Activated naive CD8-positive, alpha-beta T cell treated with anti-CD3 and anti-CD28 coated beads, Interleukin-2, amount 50 U/mL, for 24 hours (primary cell): ENCODE data around the gene CTNNAL1.

Experiments used
- ATAC-seq: fragments of 150-1000 bp; cut with Tn5 transposase; one replicate; pipeline ENCODE4 v1.10.0; 2021
- DNase-seq: peaks from one replicate; pipeline ENCODE4 v3.0.0; 2021
- H3K27ac Mint-ChIP-seq: one replicate; pipeline ENCODE4 v1.8.0; 2021; ENCODE audit warnings: mild to moderate bottlenecking, mixed read lengths
- H3K27me3 Mint-ChIP-seq: one replicate; pipeline ENCODE4 v1.8.0; 2021; ENCODE audit warnings: mixed read lengths
- H3K36me3 Mint-ChIP-seq: one replicate; pipeline ENCODE4 v1.8.0; 2021; ENCODE audit warnings: low read depth, mixed read lengths
- H3K4me1 Mint-ChIP-seq: one replicate; pipeline ENCODE4 v1.8.0; 2021; ENCODE audit warnings: mixed read lengths
- H3K4me3 Mint-ChIP-seq: one replicate; pipeline ENCODE4 v1.8.0; 2021; ENCODE audit warnings: mild to moderate bottlenecking, moderate library complexity, mixed read lengths
- H3K9me3 Mint-ChIP-seq: one replicate; pipeline ENCODE4 v1.8.0; 2021; ENCODE audit warnings: mixed read lengths

Gene CTNNAL1

DNA sequence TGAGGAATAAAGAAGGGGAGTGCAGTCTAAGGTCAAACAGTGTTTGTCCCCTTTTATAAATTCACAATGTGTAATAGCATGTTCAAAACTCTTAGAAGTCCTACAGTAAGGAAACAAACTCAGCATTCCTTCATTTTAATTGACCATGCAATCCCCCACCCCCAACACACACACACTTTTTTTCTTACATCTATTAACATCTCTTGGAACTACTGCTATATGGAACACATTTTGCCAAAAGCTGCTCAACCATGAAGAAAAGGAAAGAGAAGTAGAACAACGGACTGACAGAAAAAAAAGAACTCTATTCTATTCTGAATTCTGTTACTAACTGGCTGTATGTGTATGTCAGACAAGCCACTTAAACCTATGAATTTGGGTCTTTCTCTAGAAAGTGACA is 2.8 kb upstream of the CTNNAL1 start:
- H3K9me3 Mint-ChIP-seq = no peaks in the 10 kb centered on the region
- peaks cover 21% of the 10 kb centered on the region for H3K4me1 Mint-ChIP-seq
- no peak overlapping the region for H3K27ac Mint-ChIP-seq
- peaks cover 15% of the 10 kb centered on the region for H3K36me3 Mint-ChIP-seq
- no peak overlapping the region for H3K4me3 Mint-ChIP-seq
- DNase-seq = no peak
- no peak for ATAC-seq
- peaks cover 2% of the 10 kb centered on the region for H3K27me3 Mint-ChIP-seq

DNA sequence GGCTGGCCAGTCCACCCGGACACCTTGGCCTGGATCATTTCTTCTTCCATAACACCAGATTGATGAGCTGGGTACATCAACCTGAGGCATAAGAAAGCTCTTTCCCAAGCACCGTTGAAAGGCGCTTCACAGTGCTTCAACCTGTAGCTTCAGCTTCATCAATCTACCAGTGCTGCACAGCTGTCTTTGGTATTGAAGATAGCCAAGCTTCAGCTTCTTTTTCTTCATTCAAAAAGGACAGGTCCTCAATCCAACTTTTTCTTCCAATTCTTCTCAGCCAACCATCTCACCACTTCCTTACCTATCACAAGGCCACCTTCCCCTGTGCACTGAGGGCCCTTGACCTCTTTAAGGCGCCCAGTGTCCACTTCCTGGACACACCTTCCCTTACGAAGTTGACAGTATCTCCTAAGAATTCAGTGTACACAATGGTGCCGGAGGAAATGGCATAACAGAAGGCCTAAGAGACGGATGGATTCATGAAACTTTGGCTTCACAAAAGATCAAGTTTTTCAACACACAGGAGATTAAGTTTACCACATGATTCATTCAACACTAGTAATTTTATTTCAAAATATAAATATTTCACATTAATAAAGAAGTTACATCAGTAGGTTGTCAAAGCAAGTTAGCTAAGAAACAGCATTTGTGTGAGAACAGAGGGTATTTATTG is 1.4 kb upstream of the CTNNAL1 start:
- no peak for ATAC-seq
- Mint-ChIP-seq H3K27ac (no peak overlapping the region), H3K4me3 (peak overlapping the region; percentile 20), H3K27me3 (peaks cover 2% of the 10 kb centered on the region), H3K9me3 (no peaks in the 10 kb centered on the region), H3K4me1 (peaks cover 31% of the 10 kb centered on the region), H3K36me3 (peaks cover 8% of the 10 kb centered on the region)
- no peak for DNase-seq

DNA sequence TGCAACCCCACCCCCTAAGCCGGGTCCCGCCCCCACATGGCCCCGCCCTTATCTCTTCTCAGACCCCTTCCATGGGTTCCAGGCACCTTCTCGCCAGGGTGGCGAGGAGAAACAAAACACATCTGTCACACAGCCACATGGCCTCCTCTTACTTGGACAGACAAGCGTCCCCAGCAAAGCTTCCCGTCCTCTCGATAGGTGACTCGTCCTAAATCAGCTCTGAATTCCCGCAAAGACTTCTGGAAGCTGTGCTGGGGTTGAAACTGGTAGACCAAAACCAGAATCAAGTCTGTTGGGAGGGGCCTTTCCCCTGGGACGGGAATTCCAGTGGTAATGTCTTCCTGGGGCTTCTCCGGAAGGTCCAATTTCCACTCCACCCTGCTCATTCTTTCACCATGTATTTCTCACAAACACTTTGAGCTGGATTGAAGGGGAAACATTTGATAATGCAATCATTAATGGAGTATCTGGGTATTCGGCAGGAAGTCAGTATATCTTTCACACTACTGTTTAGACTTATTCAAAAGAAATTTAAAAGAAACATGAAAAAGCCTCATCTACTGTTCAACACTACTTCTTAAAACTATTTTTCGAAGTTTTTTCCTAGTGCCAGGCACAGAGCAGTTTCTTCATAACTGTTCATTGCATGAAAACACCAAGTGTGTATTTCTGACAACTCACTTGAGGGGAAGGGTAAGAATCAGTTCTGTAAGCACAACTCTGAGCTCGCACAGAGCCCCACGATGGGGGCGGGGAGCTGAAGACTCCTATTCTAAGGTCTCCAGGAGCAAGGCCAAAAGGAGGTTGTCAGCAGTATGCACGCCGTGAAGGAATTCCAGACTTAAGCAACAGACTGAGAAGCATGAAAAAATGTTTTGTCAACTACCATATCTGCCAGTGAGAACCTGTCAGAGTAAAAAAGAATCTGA is 644 bp upstream of the CTNNAL1 start:
- Mint-ChIP-seq H3K4me1 (peaks cover 31% of the 10 kb centered on the region), H3K36me3 (peaks cover under 1% of the 10 kb centered on the region), H3K4me3 (peak overlapping the region; percentile 73), H3K27me3 (peaks cover 5% of the 10 kb centered on the region), H3K9me3 (no peaks in the 10 kb centered on the region), H3K27ac (peak overlapping the region; percentile 68)
- ATAC-seq = no peak
- DNase-seq = no peak

DNA sequence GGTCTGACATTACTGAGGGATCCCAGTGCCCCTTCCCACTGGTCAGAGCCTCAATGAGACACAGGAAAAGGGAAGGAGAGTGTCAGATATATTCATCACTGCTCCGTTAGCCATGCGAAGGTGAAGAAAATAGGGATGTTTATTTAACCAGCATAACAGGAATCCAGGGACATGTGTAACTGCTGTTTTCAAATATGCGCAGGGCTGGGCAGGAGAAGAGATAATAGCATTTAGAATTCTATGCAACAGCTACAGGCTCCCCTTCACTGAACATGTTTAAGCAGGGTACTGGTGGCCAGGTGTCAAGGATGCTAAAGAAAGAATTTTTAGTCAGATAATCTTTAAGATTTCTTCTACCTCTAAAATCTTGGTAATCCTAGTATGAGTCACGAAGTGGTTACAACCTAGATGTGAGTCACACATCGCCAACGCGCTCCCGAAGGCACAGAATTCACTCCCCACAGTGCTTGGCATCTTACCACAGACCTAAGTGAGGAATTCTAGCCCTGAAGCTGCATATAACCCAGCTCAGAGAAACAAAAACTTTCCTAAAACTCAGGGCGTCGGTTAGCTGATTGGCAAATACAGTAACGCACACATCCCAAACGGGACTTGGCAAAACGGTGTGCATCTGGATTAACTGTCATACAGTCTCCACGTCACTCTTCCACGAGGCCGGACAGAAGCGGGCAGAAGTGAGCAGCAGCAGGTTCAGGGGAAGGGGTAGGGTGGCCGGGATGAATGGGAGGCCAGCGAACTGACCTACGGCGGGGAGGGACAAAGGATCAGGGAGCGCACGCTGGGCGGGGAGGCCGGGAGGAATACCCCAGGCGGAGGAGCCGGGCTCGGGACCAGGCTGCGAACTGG is 1.1 kb downstream of the CTNNAL1 start:
- H3K9me3 Mint-ChIP-seq = no peaks in the 10 kb centered on the region
- H3K27ac Mint-ChIP-seq = peak overlapping the region; percentile 97
- ATAC-seq = peak; percentile 57
- DNase-seq = peak; percentile 50
- H3K27me3 Mint-ChIP-seq = peaks cover 5% of the 10 kb centered on the region
- H3K4me1 Mint-ChIP-seq = peaks cover 31% of the 10 kb centered on the region
- H3K4me3 Mint-ChIP-seq = peak overlapping the region; percentile 98
- H3K36me3 Mint-ChIP-seq = no peaks in the 10 kb centered on the region

DNA sequence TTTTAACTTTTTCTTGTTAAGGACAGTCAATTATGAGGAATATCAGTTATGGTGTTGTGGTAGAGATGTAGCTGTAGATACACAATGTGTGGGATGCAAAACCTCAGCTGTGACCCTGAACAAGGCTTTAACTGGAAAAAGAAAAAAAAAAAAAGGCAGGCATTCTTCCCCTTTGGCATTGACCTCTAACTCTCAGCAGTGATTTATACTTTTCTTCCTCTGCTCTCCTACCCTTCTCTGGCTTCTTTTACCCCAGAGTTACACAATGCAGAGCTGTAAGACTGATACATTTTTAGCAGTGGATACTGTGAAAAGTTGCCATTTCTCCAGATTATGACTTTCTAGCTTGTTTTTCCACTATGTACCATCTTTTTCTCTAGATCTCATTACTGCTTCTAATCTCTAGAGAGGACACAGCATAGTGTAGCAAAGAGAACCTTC is 2.0 kb downstream of the CTNNAL1 start:
- H3K27ac Mint-ChIP-seq = no peak overlapping the region
- peaks cover 5% of the 10 kb centered on the region for H3K27me3 Mint-ChIP-seq
- ATAC-seq (no peak), DNase-seq (no peak)
- H3K4me1 Mint-ChIP-seq = peaks cover 31% of the 10 kb centered on the region
- no peak overlapping the region for H3K4me3 Mint-ChIP-seq
- H3K9me3 Mint-ChIP-seq = no peaks in the 10 kb centered on the region
- H3K36me3 Mint-ChIP-seq = no peaks in the 10 kb centered on the region

DNA sequence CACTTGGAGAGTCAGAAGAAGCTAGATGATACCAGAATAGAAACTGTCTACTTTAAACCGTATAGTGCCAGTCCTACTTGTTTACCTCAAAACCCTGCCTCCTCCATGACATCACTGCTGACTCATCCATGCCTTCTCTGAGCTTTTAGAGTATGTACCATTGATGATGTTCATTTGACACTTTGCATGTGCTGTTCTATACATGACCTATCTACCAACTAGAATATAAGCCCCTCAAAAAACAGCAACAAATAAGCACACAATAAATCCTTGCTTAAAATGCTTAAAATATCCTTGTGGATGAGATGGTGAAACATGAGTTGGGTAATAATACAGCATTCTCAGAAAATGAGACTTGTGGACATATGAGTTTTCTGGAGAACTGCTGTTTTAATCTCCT is 2.6 kb downstream of the CTNNAL1 start:
- H3K4me3 Mint-ChIP-seq = no peak overlapping the region
- ATAC-seq (peak; percentile 33), DNase-seq (peak; percentile 58)
- peak overlapping the region; percentile 53 for H3K27ac Mint-ChIP-seq
- H3K4me1 Mint-ChIP-seq = peaks cover 31% of the 10 kb centered on the region
- H3K9me3 Mint-ChIP-seq = no peaks in the 10 kb centered on the region
- peaks cover 5% of the 10 kb centered on the region for H3K27me3 Mint-ChIP-seq
- no peaks in the 10 kb centered on the region for H3K36me3 Mint-ChIP-seq

DNA sequence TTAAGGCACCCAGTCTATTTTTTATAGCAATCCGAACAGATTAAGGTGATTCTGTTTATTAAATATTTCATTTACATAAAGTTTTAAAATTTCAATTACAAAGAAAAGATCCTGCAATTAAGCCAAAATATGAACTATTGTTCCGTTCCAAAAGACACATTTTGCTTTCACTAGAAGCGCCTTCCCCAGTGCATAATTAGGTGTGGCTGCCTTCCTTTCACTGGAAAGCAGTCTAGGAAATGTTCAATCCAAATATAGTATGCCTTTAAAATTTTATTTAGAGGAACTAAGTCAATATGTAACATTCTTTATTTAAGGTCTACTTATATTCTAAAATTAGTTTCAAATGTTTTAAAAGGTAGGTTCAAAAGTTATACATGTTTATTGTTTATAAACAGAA is 7.6 kb downstream of the CTNNAL1 start:
- Mint-ChIP-seq H3K27me3 (peaks cover 3% of the 10 kb centered on the region), H3K4me3 (no peak overlapping the region), H3K27ac (no peak overlapping the region), H3K4me1 (peaks cover 10% of the 10 kb centered on the region), H3K36me3 (peaks cover 11% of the 10 kb centered on the region), H3K9me3 (peaks cover 9% of the 10 kb centered on the region)
- ATAC-seq = no peak
- no peak for DNase-seq

DNA sequence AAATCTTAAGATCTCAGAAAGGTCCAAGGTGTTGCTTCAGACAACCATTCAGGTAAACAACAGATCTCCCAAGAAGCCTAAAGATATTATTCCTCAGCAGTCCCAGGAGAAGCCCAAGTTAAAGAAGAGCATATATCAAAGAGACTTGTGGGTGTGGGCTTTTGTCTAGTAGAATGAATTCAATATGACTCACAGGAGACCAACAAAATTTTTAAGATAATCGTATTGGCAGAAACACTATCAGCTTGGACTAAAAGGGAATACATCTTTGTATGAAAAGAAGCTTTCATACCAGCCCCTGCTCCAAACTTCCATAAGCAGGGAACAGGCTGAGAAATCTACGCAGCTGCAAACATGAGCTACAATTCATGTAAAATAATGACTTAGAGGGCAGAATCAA is 10.2 kb downstream of the CTNNAL1 start:
- H3K4me3 Mint-ChIP-seq = no peak overlapping the region
- ATAC-seq = no peak
- no peaks in the 10 kb centered on the region for H3K27me3 Mint-ChIP-seq
- H3K36me3 Mint-ChIP-seq = peaks cover 11% of the 10 kb centered on the region
- H3K9me3 Mint-ChIP-seq = peaks cover 9% of the 10 kb centered on the region
- H3K27ac Mint-ChIP-seq = no peak overlapping the region
- H3K4me1 Mint-ChIP-seq = peaks cover 7% of the 10 kb centered on the region
- no peak for DNase-seq

DNA sequence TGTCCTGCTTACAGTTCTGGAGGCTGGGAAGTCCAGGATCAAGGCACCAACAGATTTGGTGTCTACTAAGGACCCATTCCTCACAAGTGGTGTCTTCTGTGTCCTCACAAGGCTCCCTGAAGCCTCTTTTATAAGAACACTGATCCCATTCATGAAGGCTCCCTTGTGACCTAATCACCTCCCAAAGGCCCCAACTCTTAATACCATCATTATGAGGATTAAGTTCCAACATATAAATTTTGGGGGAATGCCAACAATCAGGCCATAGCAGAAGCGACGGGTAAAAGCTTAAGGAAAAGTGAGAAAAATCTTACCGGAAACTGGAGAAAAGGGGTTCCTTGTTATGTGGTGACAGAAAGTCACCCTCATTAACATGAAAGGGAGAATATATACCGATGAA is 11.2 kb downstream of the CTNNAL1 start:
- peaks cover 11% of the 10 kb centered on the region for H3K36me3 Mint-ChIP-seq
- no peak overlapping the region for H3K27ac Mint-ChIP-seq
- DNase-seq (no peak), ATAC-seq (no peak)
- H3K27me3 Mint-ChIP-seq = no peaks in the 10 kb centered on the region
- H3K4me1 Mint-ChIP-seq = peaks cover 7% of the 10 kb centered on the region
- peaks cover 9% of the 10 kb centered on the region for H3K9me3 Mint-ChIP-seq
- H3K4me3 Mint-ChIP-seq = no peak overlapping the region

DNA sequence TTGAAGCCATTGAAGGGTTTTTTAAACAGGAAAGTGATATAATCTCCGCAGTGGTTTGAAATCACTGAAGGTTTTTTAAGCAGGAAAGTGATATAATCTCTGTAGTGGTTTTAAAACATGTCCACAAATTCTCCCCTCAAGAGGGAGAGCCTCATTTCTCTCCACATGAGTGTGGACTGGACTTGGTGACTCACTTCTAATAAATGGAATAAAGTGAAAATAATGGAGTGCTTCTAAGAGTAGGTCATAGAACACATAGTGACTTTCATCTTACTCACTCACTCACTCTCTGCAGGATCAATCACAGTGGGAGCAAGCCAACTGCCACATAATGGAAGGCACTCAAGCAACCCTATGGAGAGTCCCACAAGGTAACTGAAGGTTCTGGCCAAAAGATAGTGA is 12.0 kb downstream of the CTNNAL1 start:
- DNase-seq (no peak), ATAC-seq (peak; percentile 54)
- Mint-ChIP-seq H3K27ac (no peak overlapping the region), H3K4me3 (no peak overlapping the region), H3K36me3 (peaks cover 11% of the 10 kb centered on the region), H3K9me3 (peaks cover 9% of the 10 kb centered on the region), H3K27me3 (no peaks in the 10 kb centered on the region), H3K4me1 (peaks cover 7% of the 10 kb centered on the region)

DNA sequence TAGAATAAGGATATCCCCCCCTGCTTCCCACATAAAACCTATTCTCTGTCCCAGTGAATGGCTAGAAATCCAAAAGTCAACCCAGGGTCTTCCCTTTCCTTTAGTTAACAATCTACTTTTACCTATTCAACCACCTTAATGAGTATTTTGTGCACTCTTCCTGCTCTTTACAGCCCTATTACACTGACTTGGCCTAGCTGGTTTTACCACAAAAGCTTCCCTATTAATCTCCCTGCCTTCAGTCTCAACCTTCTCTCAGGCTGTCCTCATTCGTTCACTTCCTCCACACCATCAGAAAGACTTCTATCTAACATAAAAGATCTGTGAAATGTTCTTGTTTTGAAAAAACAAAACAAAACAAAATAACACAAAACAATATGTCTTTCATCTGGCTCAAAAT is 16.2 kb downstream of the CTNNAL1 start:
- Mint-ChIP-seq H3K36me3 (peaks cover under 1% of the 10 kb centered on the region), H3K27me3 (no peaks in the 10 kb centered on the region), H3K27ac (no peak overlapping the region), H3K4me3 (no peak overlapping the region), H3K4me1 (peaks cover 14% of the 10 kb centered on the region), H3K9me3 (peaks cover under 1% of the 10 kb centered on the region)
- DNase-seq (no peak), ATAC-seq (no peak)

DNA sequence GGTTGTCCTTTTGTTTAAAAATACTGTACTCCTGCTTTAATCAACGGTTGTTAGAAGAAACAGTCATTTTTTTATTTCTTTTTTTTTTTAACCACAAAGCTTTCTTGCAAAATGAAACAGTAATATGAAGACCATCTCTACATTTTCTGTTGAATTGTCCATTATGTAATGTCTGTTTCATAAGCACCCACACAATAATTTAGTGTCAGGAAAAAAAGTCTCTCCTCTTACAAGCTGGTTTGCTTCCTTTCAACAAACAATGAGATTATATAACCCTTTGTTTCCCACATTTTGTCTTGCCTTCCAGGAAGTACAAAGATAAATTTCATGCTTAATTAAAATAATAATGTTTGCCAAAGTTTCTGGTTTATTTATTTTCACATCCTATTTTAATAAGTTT is 16.7 kb downstream of the CTNNAL1 start:
- Mint-ChIP-seq H3K36me3 (no peaks in the 10 kb centered on the region), H3K27me3 (no peaks in the 10 kb centered on the region), H3K4me1 (peaks cover 14% of the 10 kb centered on the region), H3K9me3 (no peaks in the 10 kb centered on the region), H3K4me3 (no peak overlapping the region), H3K27ac (no peak overlapping the region)
- DNase-seq (no peak), ATAC-seq (no peak)

DNA sequence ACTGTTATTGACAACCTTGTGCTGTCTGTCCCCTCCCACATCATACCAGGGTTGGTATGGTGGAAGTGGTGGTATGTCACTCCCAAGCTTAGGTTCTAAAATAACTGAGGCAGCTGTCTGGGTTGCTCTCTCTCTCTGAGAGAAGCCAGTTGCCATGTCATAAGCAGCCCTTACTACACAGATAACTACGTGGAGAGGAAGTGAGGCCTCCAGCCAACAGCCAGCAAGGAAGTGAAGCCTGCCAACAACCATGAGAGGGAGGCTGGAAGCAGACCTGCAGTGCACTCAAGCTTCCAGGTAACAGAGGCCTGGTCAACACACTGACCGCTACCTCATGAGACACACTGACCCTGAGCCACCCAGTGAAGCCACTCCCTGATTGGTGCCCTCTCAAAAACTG is 18.6 kb downstream of the CTNNAL1 start:
- Mint-ChIP-seq H3K4me3 (no peak overlapping the region), H3K27ac (no peak overlapping the region), H3K9me3 (no peaks in the 10 kb centered on the region), H3K27me3 (no peaks in the 10 kb centered on the region), H3K36me3 (peaks cover 1% of the 10 kb centered on the region), H3K4me1 (peaks cover 8% of the 10 kb centered on the region)
- ATAC-seq (no peak), DNase-seq (no peak)

DNA sequence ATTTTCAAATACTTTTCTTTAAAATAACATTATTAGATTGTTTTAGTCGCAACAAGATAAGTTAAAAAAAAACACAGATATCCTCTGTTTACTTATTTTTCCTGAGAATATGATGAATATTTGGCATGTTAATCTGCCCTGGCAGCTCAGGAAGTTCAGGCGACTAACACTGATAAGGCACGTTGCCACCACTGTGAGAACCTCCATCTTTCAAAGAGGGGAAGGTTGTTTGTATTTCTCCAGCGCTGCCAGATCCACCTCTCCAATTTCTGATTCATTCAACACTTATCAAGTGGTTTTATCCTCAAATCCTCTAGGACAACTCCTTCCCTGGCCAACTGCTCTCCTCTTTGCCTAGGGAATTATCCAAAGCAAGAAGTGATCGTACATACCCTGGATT is 21.8 kb downstream of the CTNNAL1 start:
- Mint-ChIP-seq H3K27ac (no peak overlapping the region), H3K9me3 (no peaks in the 10 kb centered on the region), H3K4me3 (no peak overlapping the region), H3K36me3 (peaks cover 9% of the 10 kb centered on the region), H3K4me1 (peaks cover 8% of the 10 kb centered on the region), H3K27me3 (no peaks in the 10 kb centered on the region)
- no peak for DNase-seq
- ATAC-seq = no peak
